Natural killer cell treated with Interleukin-12 subunit alpha and Interleukin-12 subunit beta and Interleukin-15 and Interleukin-18, amount 100 ng/mL, for 72 hours (primary cell): ENCODE measurements around the gene LDB2. TPM values are rescaled to one million over a fixed set of nuclear protein-coding genes. Genes with fewer than 3 reads are reported as not detected.

Source experiments
- ATAC-seq, 2 donors: fragments of 150-1000 bp; cut with Tn5 transposase in 1 of 2; sonication (Bioruptor Pico), chemical (Tn5 transposase) in 1 of 2; 2 replicates each; pipeline ENCODE4 v1.10.0; 2021
- DNase-seq: peaks from one replicate; pipeline ENCODE4 v3.0.0; 2022; ENCODE audit warnings: low spot score
- H3K27ac Mint-ChIP-seq, 2 donors: 1 replicate in 1 of 2; 2 replicates in 1 of 2; pipeline ENCODE4 v1.8.0; 2022; ENCODE audit warnings: mixed read lengths in 2 of 2, mild to moderate bottlenecking in 1 of 2, moderate library complexity in 1 of 2
- H3K27me3 Mint-ChIP-seq, 2 donors: 1 replicate in 1 of 2; 2 replicates in 1 of 2; pipeline ENCODE4 v1.8.0; 2022; ENCODE audit warnings: mixed read lengths in 2 of 2
- H3K36me3 Mint-ChIP-seq: one replicate; pipeline ENCODE4 v1.8.0; 2022; ENCODE audit warnings: mixed read lengths
- H3K4me1 Mint-ChIP-seq, 2 donors: 1 replicate in 1 of 2; 2 replicates in 1 of 2; pipeline ENCODE4 v1.8.0; 2022; ENCODE audit warnings: low read depth in 2 of 2, mixed read lengths in 2 of 2, mild to moderate bottlenecking in 1 of 2
- H3K4me3 Mint-ChIP-seq: one replicate; pipeline ENCODE4 v1.8.0; 2022; ENCODE audit warnings: mixed read lengths
- H3K9me3 Mint-ChIP-seq: 2 replicates; pipeline ENCODE4 v1.8.0; 2022; ENCODE audit warnings: mixed read lengths
- total RNA-seq, 2 donors: library from RNA; stranded (reverse); gene quantifications; one replicate each; pipeline ENCODE4 v1.2.3, GENCODE V29; 2022

Gene LDB2
- total RNA-seq, 2 donors from 2014 or later, result 0.64 to 1.4 TPM

DNA sequence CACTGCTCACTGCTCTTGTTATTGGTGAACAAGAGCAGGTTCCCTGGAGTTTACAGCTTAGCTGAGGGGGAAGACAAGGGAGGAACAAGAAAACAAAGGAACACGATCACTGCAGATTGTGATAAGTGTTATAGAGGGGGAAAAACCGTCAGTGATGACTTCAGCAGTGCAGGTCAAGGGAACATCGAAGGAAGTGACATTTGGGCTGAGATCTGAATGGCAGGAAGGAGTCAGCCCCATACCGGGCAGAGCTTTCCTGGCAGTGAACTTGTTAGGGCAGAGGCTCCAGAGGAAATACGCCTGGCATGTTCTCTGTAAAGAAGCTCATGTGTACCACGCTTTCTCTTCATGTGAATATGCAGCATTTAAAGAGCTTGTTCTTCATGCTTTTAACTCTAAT, 78.1 kb downstream of the LDB2 start:
- no peak overlapping the region for H3K27ac Mint-ChIP-seq
- no peak for ATAC-seq

DNA sequence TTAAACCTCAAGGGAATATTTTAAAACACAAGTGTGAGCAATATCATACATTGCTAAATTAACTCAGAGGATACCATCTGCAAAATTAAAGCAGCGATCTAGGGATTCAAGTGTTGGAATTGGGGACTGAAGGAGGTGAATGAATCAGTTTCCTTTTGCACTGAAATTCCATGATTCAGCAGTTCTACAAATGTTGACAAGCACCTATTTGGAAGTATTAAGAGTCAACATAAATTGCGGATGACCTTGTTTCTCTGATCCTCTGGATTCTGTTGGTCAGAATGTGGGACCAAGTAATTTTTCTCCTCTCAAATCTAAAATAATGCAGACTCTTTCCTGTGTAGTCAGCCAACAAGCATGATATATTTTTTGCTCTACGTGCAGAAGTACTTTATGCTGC, 78.8 kb downstream of the LDB2 start:
- peaks cover 0 to 8% of the 10 kb centered on the region in 2 donors for H3K27me3 Mint-ChIP-seq
- no peaks in the 10 kb centered on the region for H3K36me3 Mint-ChIP-seq
- peaks cover 0 to 4% of the 10 kb centered on the region in 2 donors for H3K4me1 Mint-ChIP-seq
- ATAC-seq, result no peak
- no peak overlapping the region for H3K4me3 Mint-ChIP-seq
- DNase-seq, result no peak
- no peak overlapping the region for H3K27ac Mint-ChIP-seq
- H3K9me3 Mint-ChIP-seq, result no peaks in the 10 kb centered on the region

More for the DNA sequence above, 78.1 kb downstream of the LDB2 start:
- peaks cover 0 to 8% of the 10 kb centered on the region in 2 donors for H3K27me3 Mint-ChIP-seq
- H3K36me3 Mint-ChIP-seq, result no peaks in the 10 kb centered on the region
- peaks cover 0 to 4% of the 10 kb centered on the region in 2 donors for H3K4me1 Mint-ChIP-seq
- H3K4me3 Mint-ChIP-seq, result no peak overlapping the region
- DNase-seq, result no peak
- H3K9me3 Mint-ChIP-seq, result no peaks in the 10 kb centered on the region

DNA sequence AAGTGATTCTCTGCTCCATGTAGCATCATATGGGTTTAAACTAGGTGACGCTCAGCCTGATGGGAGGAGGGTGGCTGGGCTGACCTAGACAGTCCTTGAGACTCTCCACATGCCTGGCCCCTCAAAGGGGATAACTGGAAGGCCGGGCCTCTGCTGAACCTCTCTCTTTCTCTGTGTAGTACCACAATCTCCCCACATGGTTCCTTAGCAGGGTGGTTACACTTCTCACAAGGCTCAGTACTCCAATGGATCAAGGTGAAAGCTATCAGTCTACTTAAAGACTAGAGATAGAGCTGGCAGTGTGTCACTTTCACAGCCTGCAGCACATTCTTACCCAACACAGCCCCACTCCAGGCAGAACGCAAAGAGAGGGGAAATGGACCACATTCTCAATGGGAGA, 80.4 kb downstream of the LDB2 start:
- Mint-ChIP-seq H3K27me3 (peaks cover 0 to 8% of the 10 kb centered on the region in 2 donors), H3K27ac (no peak overlapping the region), H3K36me3 (no peaks in the 10 kb centered on the region), H3K9me3 (no peaks in the 10 kb centered on the region), H3K4me1 (peaks cover 0 to 4% of the 10 kb centered on the region in 2 donors), H3K4me3 (no peak overlapping the region)
- DNase-seq (no peak), ATAC-seq (no peak)

DNA sequence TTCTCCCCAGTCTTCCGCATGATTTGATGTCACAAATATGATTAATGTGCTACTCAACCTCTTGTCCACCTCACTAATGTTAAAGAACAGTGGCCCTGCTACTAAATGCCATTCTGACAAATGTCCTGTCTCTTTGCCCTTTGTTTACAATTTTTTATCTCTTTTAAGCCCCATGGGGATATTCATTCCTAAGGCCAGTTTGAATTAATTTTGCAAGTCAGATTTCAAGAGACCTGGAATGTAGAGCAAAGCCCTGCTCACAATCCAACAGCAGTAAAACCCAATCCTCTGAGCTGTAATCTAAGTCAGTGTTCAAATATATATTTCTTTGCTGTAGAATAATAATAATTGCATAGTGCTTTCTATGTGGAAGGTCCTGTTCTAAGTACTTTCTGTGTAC, 81.2 kb downstream of the LDB2 start:
- peaks cover 0 to 8% of the 10 kb centered on the region in 2 donors for H3K27me3 Mint-ChIP-seq
- DNase-seq, result no peak
- peaks cover 0 to 4% of the 10 kb centered on the region in 2 donors for H3K4me1 Mint-ChIP-seq
- H3K9me3 Mint-ChIP-seq, result no peaks in the 10 kb centered on the region
- no peak overlapping the region for H3K4me3 Mint-ChIP-seq
- no peak overlapping the region for H3K27ac Mint-ChIP-seq
- no peak for ATAC-seq
- no peaks in the 10 kb centered on the region for H3K36me3 Mint-ChIP-seq

DNA sequence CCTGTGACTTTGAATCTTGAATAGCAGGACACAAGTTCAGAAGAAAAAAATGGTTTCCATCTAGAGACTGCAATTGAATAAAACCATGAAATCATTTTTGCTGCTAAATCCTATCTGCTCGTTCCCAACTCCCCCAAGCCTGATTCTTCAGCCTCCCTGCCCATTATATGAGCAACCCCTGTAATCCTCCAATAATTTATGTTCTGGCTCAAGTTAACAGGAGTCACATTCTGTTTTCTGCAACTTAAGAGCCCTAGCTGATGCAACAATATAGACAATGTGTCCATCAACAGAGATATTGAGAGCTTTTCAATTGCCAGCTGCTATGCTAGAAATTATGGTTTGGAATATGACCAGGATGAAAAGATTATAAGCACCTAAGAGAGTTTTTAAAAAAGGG, 84.1 kb downstream of the LDB2 start:
- Mint-ChIP-seq H3K27ac (no peak overlapping the region), H3K9me3 (no peaks in the 10 kb centered on the region), H3K36me3 (peaks cover 3% of the 10 kb centered on the region), H3K27me3 (peaks cover 0 to 15% of the 10 kb centered on the region in 2 donors), H3K4me1 (peaks cover 0 to 3% of the 10 kb centered on the region in 2 donors), H3K4me3 (no peak overlapping the region)
- DNase-seq (no peak), ATAC-seq (no peak)

DNA sequence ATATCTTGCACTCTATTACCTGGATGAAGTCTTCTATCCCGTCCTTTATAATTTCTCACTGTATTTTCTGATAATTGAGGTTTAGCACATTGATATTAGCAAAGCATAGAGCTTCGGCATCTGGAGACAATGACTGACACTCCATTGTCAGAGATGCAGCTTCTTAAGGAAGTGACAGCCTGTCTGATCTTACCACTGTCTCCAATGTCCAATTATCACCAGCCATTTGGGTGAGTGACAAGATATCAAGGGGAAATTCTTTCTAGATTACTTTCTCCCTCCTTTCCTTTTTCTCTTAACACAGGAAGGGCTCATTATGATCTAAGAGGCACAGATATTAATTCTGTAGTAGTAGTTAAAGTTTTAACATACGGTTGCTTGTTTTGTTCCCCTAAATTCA, 86.4 kb downstream of the LDB2 start:
- no peak for ATAC-seq
- Mint-ChIP-seq H3K9me3 (no peaks in the 10 kb centered on the region), H3K27ac (no peak overlapping the region), H3K4me1 (peaks cover 0 to 3% of the 10 kb centered on the region in 2 donors), H3K4me3 (no peak overlapping the region), H3K36me3 (peaks cover 5% of the 10 kb centered on the region), H3K27me3 (peaks cover 3 to 10% of the 10 kb centered on the region in 2 donors)
- DNase-seq, result no peak

DNA sequence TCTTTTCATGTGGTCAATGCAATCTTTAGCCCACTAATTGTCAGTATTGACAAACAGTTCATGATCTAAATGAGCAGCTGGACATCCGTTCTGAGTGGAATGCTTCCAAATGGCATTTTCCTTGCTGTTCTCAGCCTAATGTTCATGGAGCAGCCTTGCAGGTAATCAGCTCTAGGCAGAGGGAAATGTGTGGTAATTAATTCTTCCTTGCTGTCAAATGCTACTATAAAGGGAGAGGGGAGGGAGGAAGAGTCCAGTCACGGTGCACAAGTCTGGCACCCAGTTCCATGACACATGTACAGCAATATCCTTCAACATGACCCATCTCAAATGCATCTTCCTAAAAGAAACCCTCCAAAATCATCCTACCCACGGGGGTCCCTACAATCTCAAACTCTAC, 88.5 kb downstream of the LDB2 start:
- DNase-seq (no peak), ATAC-seq (no peak)
- Mint-ChIP-seq H3K4me3 (no peak overlapping the region), H3K27ac (no peak overlapping the region), H3K9me3 (no peaks in the 10 kb centered on the region), H3K27me3 (peaks cover 3 to 7% of the 10 kb centered on the region in 2 donors), H3K36me3 (peaks cover 5% of the 10 kb centered on the region), H3K4me1 (peaks cover 0 to 3% of the 10 kb centered on the region in 2 donors)

DNA sequence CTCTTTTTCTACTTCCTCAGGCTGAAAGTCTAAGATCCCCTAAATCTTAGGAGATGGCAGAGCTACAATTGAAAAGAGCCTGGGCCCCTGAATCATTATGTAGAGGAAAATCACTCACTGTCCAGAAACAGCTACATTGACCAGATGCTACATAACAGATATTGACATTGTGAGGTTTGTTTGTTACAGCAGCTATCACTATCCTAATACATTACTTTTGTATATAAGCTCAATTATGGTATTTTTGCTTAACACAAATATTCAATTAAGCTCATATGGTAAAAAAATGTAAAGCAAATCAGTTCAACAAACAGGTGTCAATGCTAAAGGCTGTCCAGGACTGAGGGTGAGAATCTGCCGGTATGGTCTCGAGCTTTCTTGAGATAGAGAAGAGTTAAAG, 89.4 kb downstream of the LDB2 start:
- Mint-ChIP-seq H3K27ac (no peak overlapping the region), H3K36me3 (peaks cover 5% of the 10 kb centered on the region), H3K4me3 (no peak overlapping the region), H3K9me3 (no peaks in the 10 kb centered on the region), H3K27me3 (peaks cover 3 to 7% of the 10 kb centered on the region in 2 donors), H3K4me1 (peaks cover 0 to 3% of the 10 kb centered on the region in 2 donors)
- DNase-seq, result no peak
- ATAC-seq, result no peak

DNA sequence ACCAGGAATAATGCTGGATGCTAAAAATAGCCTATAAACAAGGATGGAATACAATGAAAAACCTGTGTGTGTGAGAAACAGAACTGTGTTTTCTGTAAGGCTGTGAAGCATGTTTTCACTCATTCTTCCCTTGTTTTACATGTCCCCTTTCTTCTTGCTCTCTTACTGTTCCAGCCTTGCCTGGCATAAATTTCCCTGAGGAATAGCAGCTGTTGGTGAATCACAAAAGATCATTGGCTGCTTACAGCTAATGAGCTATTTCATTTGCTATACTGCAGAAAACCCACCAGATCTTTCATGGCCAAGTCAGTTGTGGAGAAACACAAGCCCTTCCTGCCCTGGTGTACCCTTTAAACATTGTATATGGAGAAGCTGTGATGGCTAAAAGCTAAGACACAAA, 91.1 kb downstream of the LDB2 start:
- peaks cover 5% of the 10 kb centered on the region for H3K36me3 Mint-ChIP-seq
- H3K4me1 Mint-ChIP-seq, result peaks cover 0 to 3% of the 10 kb centered on the region in 2 donors
- no peak overlapping the region for H3K27ac Mint-ChIP-seq
- ATAC-seq (no peak), DNase-seq (no peak)
- no peaks in the 10 kb centered on the region for H3K9me3 Mint-ChIP-seq
- H3K27me3 Mint-ChIP-seq, result peaks cover 3 to 7% of the 10 kb centered on the region in 2 donors
- no peak overlapping the region for H3K4me3 Mint-ChIP-seq

DNA sequence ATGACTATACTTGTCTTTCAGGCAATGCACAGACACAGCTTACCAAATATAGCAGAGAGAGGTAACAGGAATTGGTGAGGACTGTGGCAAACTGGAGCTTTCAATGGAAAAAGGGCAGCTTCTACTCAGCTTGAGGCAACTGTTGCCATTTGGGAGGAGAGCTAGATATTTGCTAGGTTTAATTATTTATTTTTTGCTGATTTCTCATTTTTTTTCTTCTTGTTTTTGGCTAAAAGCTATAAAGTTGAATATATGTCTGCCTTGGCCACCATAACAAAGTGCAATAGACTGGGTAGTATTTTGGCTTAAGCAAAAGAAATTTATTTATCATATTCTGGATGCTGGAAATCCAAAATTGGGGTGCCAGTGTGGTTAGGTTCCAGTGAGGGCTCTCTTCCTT, 93.9 kb downstream of the LDB2 start:
- Mint-ChIP-seq H3K4me3 (no peak overlapping the region), H3K36me3 (peaks cover 4% of the 10 kb centered on the region), H3K4me1 (no peaks in the 10 kb centered on the region), H3K27me3 (peaks cover under 1 to 3% of the 10 kb centered on the region in 2 donors), H3K9me3 (no peaks in the 10 kb centered on the region), H3K27ac (no peak overlapping the region)
- DNase-seq, result no peak
- no peak for ATAC-seq

DNA sequence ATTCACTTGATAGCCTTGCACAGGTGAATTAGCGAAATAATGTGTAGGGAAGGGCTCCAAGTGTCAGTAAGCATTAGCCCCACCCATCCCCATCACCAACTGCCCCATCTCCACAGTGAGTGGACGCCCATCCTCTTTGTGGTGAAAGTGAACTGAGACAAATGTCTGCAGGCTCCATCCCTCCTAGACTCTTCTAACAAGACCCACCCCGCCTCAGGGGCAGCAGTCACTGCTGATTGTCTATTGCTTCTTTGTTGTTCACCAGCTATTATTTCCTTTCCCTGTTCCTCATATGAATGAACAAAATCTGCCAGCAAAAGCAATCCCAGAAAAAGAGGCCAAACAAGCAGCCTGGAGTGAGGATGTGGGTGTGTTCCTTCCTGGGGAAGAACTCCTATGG, 96.4 kb downstream of the LDB2 start:
- Mint-ChIP-seq H3K27me3 (no peaks in the 10 kb centered on the region), H3K9me3 (no peaks in the 10 kb centered on the region), H3K4me1 (no peaks in the 10 kb centered on the region), H3K4me3 (no peak overlapping the region), H3K36me3 (no peaks in the 10 kb centered on the region), H3K27ac (no peak overlapping the region)
- DNase-seq (no peak), ATAC-seq (no peak)

DNA sequence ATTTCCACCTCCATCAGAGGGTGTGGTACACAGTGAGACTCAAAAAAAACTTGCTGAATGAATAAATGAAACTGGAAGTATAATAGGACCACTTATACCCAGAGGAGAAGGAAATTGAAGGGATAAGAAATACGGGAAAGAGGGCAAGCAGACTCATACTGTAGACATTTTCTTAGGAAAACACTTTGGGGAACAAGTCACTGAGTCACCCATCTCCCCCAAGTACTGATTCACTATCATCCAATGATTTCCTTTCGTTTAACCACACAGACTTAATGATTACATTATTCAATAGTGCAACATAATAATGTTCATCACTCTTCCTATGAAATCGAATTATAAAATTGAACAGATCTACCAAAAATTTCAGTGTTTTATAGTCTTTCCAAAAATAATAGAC, 97.1 kb downstream of the LDB2 start:
- Mint-ChIP-seq H3K4me3 (no peak overlapping the region), H3K36me3 (no peaks in the 10 kb centered on the region), H3K9me3 (no peaks in the 10 kb centered on the region), H3K27me3 (no peaks in the 10 kb centered on the region), H3K4me1 (no peaks in the 10 kb centered on the region), H3K27ac (no peak overlapping the region)
- ATAC-seq (no peak), DNase-seq (no peak)

DNA sequence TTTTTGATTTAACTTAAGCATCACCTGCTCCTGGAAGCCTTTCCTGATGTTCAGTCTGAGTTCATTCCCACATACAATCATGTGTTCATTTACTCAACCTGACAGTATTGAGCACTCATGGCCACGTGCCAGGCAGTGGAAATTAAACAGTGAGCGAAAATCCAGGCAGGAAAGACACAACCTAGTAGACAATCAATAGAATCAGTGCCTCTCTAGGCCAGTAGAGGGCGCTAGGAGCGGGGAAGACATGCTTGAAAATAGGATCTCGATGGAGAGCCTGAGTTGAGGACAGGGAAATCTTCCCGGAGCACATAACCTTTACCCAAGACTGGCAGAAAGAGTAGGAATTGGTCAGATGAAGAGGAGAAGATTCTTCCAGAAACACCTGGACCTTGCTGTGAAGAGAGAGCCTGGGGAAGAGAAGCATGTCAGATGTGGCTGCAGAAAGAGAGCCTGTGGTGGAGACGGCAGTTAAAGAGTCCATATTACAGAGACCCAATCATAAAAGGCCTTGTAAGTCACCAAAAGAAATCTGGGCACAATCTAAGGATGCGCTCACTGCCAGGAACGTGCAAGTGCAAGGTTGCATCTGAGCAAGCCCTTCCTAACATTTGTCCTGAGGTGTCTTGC, 103.5 kb downstream of the LDB2 start:
- H3K9me3 Mint-ChIP-seq, result no peaks in the 10 kb centered on the region
- no peaks in the 10 kb centered on the region for H3K27me3 Mint-ChIP-seq
- H3K4me1 Mint-ChIP-seq, result peaks cover 4 to 5% of the 10 kb centered on the region in 2 donors
- no peak overlapping the region for H3K4me3 Mint-ChIP-seq
- H3K36me3 Mint-ChIP-seq, result no peaks in the 10 kb centered on the region
- no peak for DNase-seq
- ATAC-seq, result no peak
- H3K27ac Mint-ChIP-seq, result no peak overlapping the region

DNA sequence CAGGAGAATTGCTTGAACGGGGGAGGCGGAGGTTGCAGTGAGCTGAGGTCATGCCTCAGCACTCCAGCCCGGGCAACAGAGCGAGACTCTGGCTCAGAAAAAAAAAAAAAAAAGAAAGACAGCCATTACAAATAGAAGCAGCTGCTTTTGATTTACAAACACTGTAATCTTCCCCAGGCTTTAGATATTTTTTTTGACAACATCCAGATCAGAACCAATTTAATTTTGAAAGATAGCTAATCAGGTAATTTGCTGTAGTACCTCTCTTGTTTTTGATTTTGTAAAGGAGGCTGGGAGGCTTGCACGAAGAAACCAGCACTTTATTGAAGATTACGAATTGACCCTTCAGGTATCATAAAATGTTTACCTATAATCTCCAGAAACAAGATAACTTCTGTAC, 107.0 kb downstream of the LDB2 start:
- ATAC-seq, result no peak
- Mint-ChIP-seq H3K27me3 (peaks cover 0 to 3% of the 10 kb centered on the region in 2 donors), H3K9me3 (no peaks in the 10 kb centered on the region)

DNA sequence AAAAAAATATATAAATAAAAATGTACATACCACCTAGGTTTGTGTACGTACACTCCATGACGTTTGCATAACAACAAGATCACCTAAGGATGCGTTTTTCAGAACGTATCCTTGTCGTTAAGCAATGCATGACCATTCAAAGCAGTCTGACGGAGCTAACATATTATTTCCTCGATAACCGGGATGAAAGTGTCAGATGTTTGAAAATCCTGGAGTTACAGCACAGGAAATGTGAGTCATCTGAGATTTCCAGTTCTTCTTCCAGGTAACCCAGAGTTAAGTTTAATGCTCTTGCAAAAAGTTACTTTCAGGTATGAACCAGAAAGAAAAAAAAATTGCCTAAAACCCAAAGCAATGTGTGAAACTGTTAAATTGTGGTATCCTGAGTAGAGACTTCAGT, 107.9 kb downstream of the LDB2 start:
- DNase-seq (no peak), ATAC-seq (no peak)
- no peaks in the 10 kb centered on the region for H3K36me3 Mint-ChIP-seq
- no peaks in the 10 kb centered on the region for H3K9me3 Mint-ChIP-seq
- H3K4me1 Mint-ChIP-seq, result peaks cover 4 to 5% of the 10 kb centered on the region in 2 donors
- peaks cover 0 to 3% of the 10 kb centered on the region in 2 donors for H3K27me3 Mint-ChIP-seq
- H3K4me3 Mint-ChIP-seq, result no peak overlapping the region
- no peak overlapping the region for H3K27ac Mint-ChIP-seq

More for the DNA sequence above, 107.0 kb downstream of the LDB2 start:
- Mint-ChIP-seq H3K4me3 (no peak overlapping the region), H3K27ac (no peak overlapping the region), H3K36me3 (no peaks in the 10 kb centered on the region), H3K4me1 (peaks cover 4 to 5% of the 10 kb centered on the region in 2 donors)
- DNase-seq, result no peak
